Medulla oblongata (tissue), 1 donor: ENCODE measurements around the gene CAMK1.

ENCODE experiments used
- DNase-seq: peaks from one replicate; pipeline ENCODE4 v3.0.0-alpha.2; 2015; ENCODE audit errors: extremely low spot score

CAMK1 gene

GRCh38 chr3:9712415-9712814 lies 57.3 kb downstream of the CAMK1 start:
- no peak for DNase-seq

GRCh38 chr3:9710174-9710739 lies 59.5 kb downstream of the CAMK1 start:
- DNase-seq, result no peak
